SJCRH30 (cell line): ENCODE data around the gene PDSS2. TPM values are rescaled to one million over a fixed set of nuclear protein-coding genes. Genes with fewer than 3 reads are reported as not detected.

ENCODE experiments used
- DNase-seq, 2 experiments: peaks; one replicate each; pipeline ENCODE4 v3.0.0-alpha.2; 2015 to 2020
- H3K27ac ChIP-seq: fragments of 250-450 bp; sonication (Bioruptor Pico); 2 replicates; pipeline ENCODE4 v1.5.1; 2020; ENCODE audit warnings: mild to moderate bottlenecking, moderate library complexity
- H3K27me3 ChIP-seq: fragments of 250-450 bp; sonication (Bioruptor Pico); 2 replicates; pipeline ENCODE4 v1.5.1; 2020; ENCODE audit warnings: mild to moderate bottlenecking, moderate library complexity
- H3K36me3 ChIP-seq: fragments of 250-450 bp; sonication (Bioruptor Pico); 2 replicates; pipeline ENCODE4 v1.5.1; 2020; ENCODE audit warnings: mild to moderate bottlenecking, moderate library complexity
- H3K4me1 ChIP-seq: fragments of 250-450 bp; sonication (Bioruptor Pico); 2 replicates; pipeline ENCODE4 v1.5.1; 2020; ENCODE audit warnings: mild to moderate bottlenecking, moderate library complexity
- H3K4me3 ChIP-seq: fragments of 250-450 bp; sonication (Bioruptor Pico); 2 replicates; pipeline ENCODE4 v1.5.1; 2020; ENCODE audit warnings: mild to moderate bottlenecking, moderate library complexity
- H3K9me3 ChIP-seq: fragments of 250-450 bp; sonication (Bioruptor Pico); replicated peaks from 2 replicates; pipeline ENCODE4 v1.5.1; 2020; ENCODE audit warnings: mild to moderate bottlenecking, moderate library complexity
- total RNA-seq: library from RNA; depleted of rRNA; stranded (reverse); fragments of >200 nt; shearing (Covaris generic); gene quantifications from 2 replicates; pipeline ENCODE4 v1.2.3, GENCODE V29; 2014

PDSS2 gene
- total RNA-seq, 1 experiment from 2014 or later: 9.3 TPM

- Histone ChIP-seq H3K27ac (no peak overlapping the region), H3K36me3 (no peaks in the 10 kb centered on the region)
- DNase-seq: peak; percentile 9 to 31
Measured at GRCh38 chr6:107244082-107244741, 215.2 kb downstream of the PDSS2 start.

GRCh38 chr6:107243471-107243870 is 215.9 kb downstream of the PDSS2 start:
- Histone ChIP-seq H3K4me1 (peaks cover 6% of the 10 kb centered on the region; the same call in 1 of the 2 replicates), H3K36me3 (no peaks in the 10 kb centered on the region), H3K4me3 (no peak overlapping the region), H3K27me3 (no peaks in the 10 kb centered on the region), H3K9me3 (no peaks in the 10 kb centered on the region), H3K27ac (no peak overlapping the region)
- DNase-seq: no peak

More at GRCh38 chr6:107244082-107244741, 215.2 kb downstream of the PDSS2 start:
- Histone ChIP-seq H3K4me1 (peaks cover 6% of the 10 kb centered on the region; the same call in 1 of the 2 replicates), H3K27me3 (no peaks in the 10 kb centered on the region), H3K9me3 (no peaks in the 10 kb centered on the region), H3K4me3 (no peak overlapping the region)

- DNase-seq: no peak
- H3K27ac ChIP-seq: no peak overlapping the region
- H3K9me3 ChIP-seq: no peaks in the 10 kb centered on the region
- H3K4me1 ChIP-seq: no peaks in the 10 kb centered on the region
- H3K36me3 ChIP-seq: no peaks in the 10 kb centered on the region
- no peaks in the 10 kb centered on the region for H3K27me3 ChIP-seq
- no peak overlapping the region for H3K4me3 ChIP-seq
Measured at GRCh38 chr6:107237992-107238660, 221.2 kb downstream of the PDSS2 start.

GRCh38 chr6:107235511-107235910 is 223.9 kb downstream of the PDSS2 start:
- no peak for DNase-seq
- Histone ChIP-seq H3K36me3 (no peaks in the 10 kb centered on the region), H3K27ac (no peak overlapping the region), H3K4me1 (no peaks in the 10 kb centered on the region), H3K4me3 (no peak overlapping the region), H3K27me3 (no peaks in the 10 kb centered on the region), H3K9me3 (no peaks in the 10 kb centered on the region)

GRCh38 chr6:107235007-107235406 is 224.4 kb downstream of the PDSS2 start:
- H3K4me1 ChIP-seq: no peaks in the 10 kb centered on the region
- H3K27ac ChIP-seq: no peak overlapping the region
- no peak overlapping the region for H3K4me3 ChIP-seq
- no peak for DNase-seq
- no peaks in the 10 kb centered on the region for H3K27me3 ChIP-seq
- H3K9me3 ChIP-seq: no peaks in the 10 kb centered on the region
- H3K36me3 ChIP-seq: no peaks in the 10 kb centered on the region

GRCh38 chr6:107231243-107231642 is 228.1 kb downstream of the PDSS2 start:
- Histone ChIP-seq H3K36me3 (no peaks in the 10 kb centered on the region), H3K4me3 (no peak overlapping the region), H3K9me3 (no peaks in the 10 kb centered on the region), H3K4me1 (no peaks in the 10 kb centered on the region), H3K27me3 (no peaks in the 10 kb centered on the region), H3K27ac (no peak overlapping the region)
- no peak for DNase-seq

- no peaks in the 10 kb centered on the region for H3K27me3 ChIP-seq
- no peaks in the 10 kb centered on the region for H3K36me3 ChIP-seq
- no peak overlapping the region for H3K27ac ChIP-seq
- H3K4me3 ChIP-seq: no peak overlapping the region
- no peaks in the 10 kb centered on the region for H3K4me1 ChIP-seq
- DNase-seq: no peak
- no peaks in the 10 kb centered on the region for H3K9me3 ChIP-seq
Measured at GRCh38 chr6:107230448-107230847, 228.9 kb downstream of the PDSS2 start.

GRCh38 chr6:107230024-107230423 is 229.3 kb downstream of the PDSS2 start:
- DNase-seq: no peak
- Histone ChIP-seq H3K27me3 (no peaks in the 10 kb centered on the region), H3K36me3 (no peaks in the 10 kb centered on the region)

GRCh38 chr6:107228754-107229153 is 230.6 kb downstream of the PDSS2 start:
- no peaks in the 10 kb centered on the region for H3K27me3 ChIP-seq
- no peak overlapping the region for H3K27ac ChIP-seq
- H3K9me3 ChIP-seq: no peaks in the 10 kb centered on the region
- H3K4me1 ChIP-seq: no peaks in the 10 kb centered on the region
- DNase-seq: no peak
- no peak overlapping the region for H3K4me3 ChIP-seq
- H3K36me3 ChIP-seq: no peaks in the 10 kb centered on the region

More at GRCh38 chr6:107230024-107230423, 229.3 kb downstream of the PDSS2 start:
- Histone ChIP-seq H3K9me3 (no peaks in the 10 kb centered on the region), H3K27ac (no peak overlapping the region), H3K4me1 (no peaks in the 10 kb centered on the region), H3K4me3 (no peak overlapping the region)

GRCh38 chr6:107221519-107221918 is 237.8 kb downstream of the PDSS2 start:
- H3K4me1 ChIP-seq: no peaks in the 10 kb centered on the region
- no peak overlapping the region for H3K4me3 ChIP-seq
- no peaks in the 10 kb centered on the region for H3K9me3 ChIP-seq
- DNase-seq: no peak
- no peaks in the 10 kb centered on the region for H3K27me3 ChIP-seq
- no peak overlapping the region for H3K27ac ChIP-seq
- H3K36me3 ChIP-seq: no peaks in the 10 kb centered on the region

GRCh38 chr6:107219851-107220250 is 239.5 kb downstream of the PDSS2 start:
- Histone ChIP-seq H3K27ac (no peak overlapping the region), H3K9me3 (no peaks in the 10 kb centered on the region), H3K4me1 (no peaks in the 10 kb centered on the region), H3K36me3 (no peaks in the 10 kb centered on the region), H3K4me3 (no peak overlapping the region), H3K27me3 (no peaks in the 10 kb centered on the region)
- no peak for DNase-seq

- H3K9me3 ChIP-seq: no peaks in the 10 kb centered on the region
- H3K4me1 ChIP-seq: no peaks in the 10 kb centered on the region
- H3K36me3 ChIP-seq: no peaks in the 10 kb centered on the region
- H3K27me3 ChIP-seq: no peaks in the 10 kb centered on the region
- DNase-seq: no peak
- no peak overlapping the region for H3K4me3 ChIP-seq
- H3K27ac ChIP-seq: no peak overlapping the region
Measured at GRCh38 chr6:107218142-107218541, 241.2 kb downstream of the PDSS2 start.

GRCh38 chr6:107217248-107217647 is 242.1 kb downstream of the PDSS2 start:
- no peak overlapping the region for H3K27ac ChIP-seq
- H3K4me3 ChIP-seq: no peak overlapping the region
- H3K36me3 ChIP-seq: no peaks in the 10 kb centered on the region
- no peaks in the 10 kb centered on the region for H3K27me3 ChIP-seq
- H3K9me3 ChIP-seq: no peaks in the 10 kb centered on the region
- no peaks in the 10 kb centered on the region for H3K4me1 ChIP-seq
- no peak for DNase-seq

GRCh38 chr6:107216197-107216933 is 243.0 kb downstream of the PDSS2 start:
- DNase-seq: no peak
- Histone ChIP-seq H3K4me3 (no peak overlapping the region), H3K36me3 (no peaks in the 10 kb centered on the region), H3K9me3 (no peaks in the 10 kb centered on the region), H3K27ac (no peak overlapping the region), H3K4me1 (no peaks in the 10 kb centered on the region), H3K27me3 (no peaks in the 10 kb centered on the region)

- H3K4me1 ChIP-seq: no peaks in the 10 kb centered on the region
- no peak for DNase-seq
- H3K36me3 ChIP-seq: no peaks in the 10 kb centered on the region
- no peaks in the 10 kb centered on the region for H3K9me3 ChIP-seq
- no peaks in the 10 kb centered on the region for H3K27me3 ChIP-seq
- no peak overlapping the region for H3K27ac ChIP-seq
- no peak overlapping the region for H3K4me3 ChIP-seq
Measured at GRCh38 chr6:107215334-107215733, 244.0 kb downstream of the PDSS2 start.
